HEK293T (cell line): ENCODE results near the gene LYRM1.

ENCODE experiments used
- BHLHE40 ChIP-seq: fragments of 450-650 bp; IDR thresholded peaks from 2 replicates; pipeline ENCODE4 v1.6.1; 2016; ENCODE audit warnings: mild to moderate bottlenecking, moderate library complexity, borderline replicate concordance
- ELF4 ChIP-seq: fragments of 450-650 bp; IDR thresholded peaks from 2 replicates; pipeline ENCODE4 v1.6.1; 2017; ENCODE audit warnings: antibody characterized with exemption
- TF ChIP-seq, protein P1 (sequence below): fragments of 450-650 bp; IDR thresholded peaks from 2 replicates; pipeline ENCODE4 v1.6.1; 2016

DNA sequence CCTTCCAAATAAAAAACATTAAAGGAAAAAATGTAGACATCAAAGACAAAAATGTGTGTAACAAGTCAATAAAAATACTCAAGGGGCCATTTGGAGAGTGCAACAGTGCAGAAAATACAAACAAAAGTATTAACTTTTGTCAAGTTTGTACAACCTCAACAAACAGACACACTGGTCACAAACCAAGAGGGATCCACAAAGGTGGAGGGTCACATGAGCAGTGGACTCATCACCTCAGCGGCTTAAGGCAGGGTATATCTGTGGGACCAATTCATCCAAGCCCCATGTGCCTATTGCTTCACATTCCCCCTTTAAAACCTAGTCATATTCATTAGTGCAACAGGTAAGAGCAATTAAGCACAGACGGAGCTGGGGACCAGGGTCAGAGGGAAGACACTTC lies 45.6 kb upstream of the LYRM1 start:
- TF ChIP-seq, protein P1, sequence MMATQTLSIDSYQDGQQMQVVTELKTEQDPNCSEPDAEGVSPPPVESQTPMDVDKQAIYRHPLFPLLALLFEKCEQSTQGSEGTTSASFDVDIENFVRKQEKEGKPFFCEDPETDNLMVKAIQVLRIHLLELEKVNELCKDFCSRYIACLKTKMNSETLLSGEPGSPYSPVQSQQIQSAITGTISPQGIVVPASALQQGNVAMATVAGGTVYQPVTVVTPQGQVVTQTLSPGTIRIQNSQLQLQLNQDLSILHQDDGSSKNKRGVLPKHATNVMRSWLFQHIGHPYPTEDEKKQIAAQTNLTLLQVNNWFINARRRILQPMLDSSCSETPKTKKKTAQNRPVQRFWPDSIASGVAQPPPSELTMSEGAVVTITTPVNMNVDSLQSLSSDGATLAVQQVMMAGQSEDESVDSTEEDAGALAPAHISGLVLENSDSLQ: no peak
- TF ChIP-seq BHLHE40: no peak
- no peak for TF ChIP-seq ELF4
